ENCODE data around the gene DNAH10.
"Not testable (repeated sequence)": the region's sequence is repeated elsewhere in the genome, so short reads cannot be mapped to it uniquely, and the experiment has no call there.

The DNAH10 gene

DNA sequence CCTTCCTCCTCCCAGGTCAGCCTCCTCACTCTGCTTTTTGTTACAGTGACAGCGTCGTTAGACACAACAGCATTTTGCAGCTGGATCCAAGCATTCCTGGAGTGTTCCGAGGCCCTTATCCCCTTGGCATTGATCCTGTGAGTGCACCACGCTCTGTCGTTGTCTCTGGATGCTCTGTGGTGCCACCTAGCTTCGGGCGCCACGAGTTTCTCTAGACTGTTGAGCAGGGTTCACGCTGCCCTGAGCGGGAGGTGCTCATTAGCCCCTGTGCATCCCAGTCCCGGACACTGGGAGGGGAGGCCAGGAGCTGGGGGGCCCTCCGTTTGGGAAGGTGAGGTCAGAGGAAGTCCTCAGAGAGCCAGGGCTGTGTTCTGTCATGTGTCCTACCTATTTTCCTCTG lies 17.3 kb upstream of the DNAH10 start:
- DNase-seq (ENCODE audit: low read depth in 3 of 3) = no peak

DNA sequence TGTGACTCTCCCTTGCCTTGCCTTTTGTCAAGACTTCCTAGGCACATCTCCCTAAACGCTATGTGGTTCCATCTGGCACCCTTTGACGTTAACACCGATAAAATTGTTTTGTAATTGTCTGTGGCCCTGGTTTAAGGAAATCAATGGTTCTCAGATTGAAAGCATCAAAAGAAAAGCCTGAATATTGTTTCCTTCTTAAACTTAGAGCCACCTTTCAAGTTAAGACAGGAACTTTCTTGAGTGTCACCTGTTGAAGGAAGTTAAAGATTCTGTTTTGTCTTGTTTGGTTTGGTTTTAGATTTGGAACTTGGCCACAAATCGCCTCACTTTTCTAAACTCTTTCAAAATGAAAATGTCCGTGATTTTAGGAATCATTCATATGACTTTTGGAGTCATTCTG lies 14.8 kb upstream of the DNAH10 start:
- DNase-seq (ENCODE audit: low read depth in 3 of 3) = no peak

GRCh38 chr12:123748161-123748560 lies 13.9 kb upstream of the DNAH10 start:
- no peak for DNase-seq (ENCODE audit: low read depth in 3 of 3)

DNA sequence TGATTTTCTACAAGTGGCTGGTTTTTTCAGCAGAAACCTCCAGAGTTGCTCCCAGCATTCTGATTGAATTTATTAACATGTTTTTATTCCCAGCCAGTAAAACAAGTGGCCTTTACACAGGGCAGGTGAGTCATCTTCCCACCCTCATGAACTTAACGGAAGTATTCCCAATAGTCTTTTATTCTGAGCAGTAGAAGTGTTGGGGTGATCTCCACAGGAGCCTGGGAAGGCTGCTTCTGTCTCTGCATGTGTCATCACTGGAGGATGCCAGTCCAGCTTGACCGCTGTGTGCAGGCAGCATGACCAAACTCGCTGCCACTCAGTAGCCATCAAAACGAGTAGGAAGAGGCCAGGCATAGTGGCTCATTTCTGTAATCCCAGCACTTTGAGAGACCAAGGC lies 13.4 kb upstream of the DNAH10 start:
- no peak for DNase-seq (ENCODE audit: low read depth in 3 of 3)

DNA sequence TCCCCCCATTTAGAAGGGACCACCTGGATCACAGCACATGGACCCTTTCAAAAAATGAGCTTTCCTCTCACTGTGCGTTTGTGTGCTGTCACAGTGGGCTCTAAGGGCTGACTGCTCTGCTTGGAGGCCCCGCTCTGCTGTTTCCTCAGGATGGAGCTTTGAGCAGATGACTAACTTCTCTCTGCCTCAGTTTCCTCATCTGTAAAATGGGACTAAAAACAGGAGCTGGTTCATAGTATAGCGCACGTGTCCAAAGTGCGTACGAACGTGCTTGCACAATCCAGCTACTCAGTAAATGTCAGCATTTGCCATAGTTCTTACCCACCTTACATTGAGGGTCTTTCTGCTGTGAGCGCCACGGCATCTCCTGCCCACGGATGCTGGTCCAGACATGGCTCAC lies 12.7 kb upstream of the DNAH10 start:
- no peak for DNase-seq (ENCODE audit: low read depth in 3 of 3)

GRCh38 chr12:123750159-123750656 lies 11.9 kb upstream of the DNAH10 start:
- DNase-seq (ENCODE audit: low read depth in 3 of 3) = no peak

DNA sequence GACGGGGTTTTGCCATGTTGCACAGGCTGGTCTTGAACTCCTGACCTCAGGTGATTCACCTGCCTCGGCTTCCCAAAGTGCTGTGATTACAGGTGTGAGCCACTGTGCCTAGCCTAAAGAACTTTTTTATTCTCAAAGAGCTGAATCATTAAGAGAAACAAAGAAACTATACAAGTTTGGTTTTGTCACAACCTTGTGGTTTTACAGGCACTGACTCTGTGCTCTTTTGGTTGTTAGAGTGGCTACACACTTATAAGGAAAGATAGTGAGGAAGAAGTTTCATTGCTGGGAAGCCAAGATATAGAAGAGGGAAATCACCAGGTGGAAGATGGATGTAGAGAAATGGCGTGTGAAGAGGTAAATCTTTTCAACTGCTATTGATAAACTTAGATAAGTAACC lies 10.1 kb upstream of the DNAH10 start:
- no peak for DNase-seq (ENCODE audit: low read depth in 3 of 3)

DNA sequence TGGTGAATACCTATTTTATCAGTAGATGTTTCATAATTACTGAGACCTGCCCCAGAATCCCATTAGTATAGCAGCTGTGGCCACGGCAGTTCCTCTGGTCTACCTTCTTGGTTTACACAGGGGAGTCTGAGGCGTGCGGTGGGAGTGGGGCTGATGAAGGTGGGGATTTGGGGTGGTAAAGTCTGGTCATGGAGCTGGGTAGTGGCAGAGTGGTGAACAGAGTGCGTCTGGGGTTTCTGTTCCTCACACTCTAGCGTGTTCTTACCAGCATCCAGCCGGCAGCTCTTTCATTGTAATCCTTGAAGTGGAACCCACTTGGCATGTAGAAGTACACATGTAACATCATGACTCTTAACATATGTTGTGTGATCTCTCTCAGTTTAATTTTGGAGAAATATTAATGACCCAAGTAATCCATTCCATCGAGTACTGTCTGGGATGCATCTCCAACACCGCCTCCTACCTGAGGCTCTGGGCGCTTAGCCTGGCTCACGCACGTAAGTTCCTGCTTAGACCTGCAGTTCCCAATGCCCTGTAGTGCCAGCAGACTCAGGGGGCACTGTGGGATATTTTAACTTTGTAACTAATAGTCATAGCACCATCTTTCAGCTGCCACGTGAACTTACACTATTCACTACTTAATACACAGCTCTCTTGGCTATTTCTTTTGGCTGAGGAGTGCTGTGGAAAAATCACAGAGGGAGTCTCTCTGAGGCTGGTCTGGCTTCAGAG lies 7.9 kb upstream of the DNAH10 start:
- DNase-seq (ENCODE audit: low read depth in 3 of 3) = no peak

GRCh38 chr12:123757561-123757960 lies 4.5 kb upstream of the DNAH10 start:
- DNase-seq (ENCODE audit: low read depth in 3 of 3) = no peak

GRCh38 chr12:123760267-123760938 lies 1.7 kb upstream of the DNAH10 start:
- DNase-seq (ENCODE audit: low read depth in 3 of 3) = no peak

DNA sequence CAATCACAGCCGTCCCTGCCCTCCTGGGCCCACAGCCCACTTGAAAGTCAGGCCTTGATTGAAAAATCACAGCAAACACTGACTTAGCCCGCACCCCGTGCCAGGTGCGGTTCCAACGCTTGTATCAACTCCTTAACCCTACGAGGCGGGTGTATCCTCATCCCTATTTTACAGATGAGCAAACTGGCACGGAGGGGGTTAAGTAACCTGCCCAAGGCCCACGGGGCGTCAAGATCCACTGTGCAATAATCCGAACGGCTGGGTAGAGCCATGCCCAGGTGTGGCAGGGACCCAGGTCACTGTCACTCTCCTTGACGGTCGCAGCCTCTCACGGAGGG lies 583 bp downstream of the DNAH10 start:
- no peak for DNase-seq (ENCODE audit: low read depth in 3 of 3)

DNA sequence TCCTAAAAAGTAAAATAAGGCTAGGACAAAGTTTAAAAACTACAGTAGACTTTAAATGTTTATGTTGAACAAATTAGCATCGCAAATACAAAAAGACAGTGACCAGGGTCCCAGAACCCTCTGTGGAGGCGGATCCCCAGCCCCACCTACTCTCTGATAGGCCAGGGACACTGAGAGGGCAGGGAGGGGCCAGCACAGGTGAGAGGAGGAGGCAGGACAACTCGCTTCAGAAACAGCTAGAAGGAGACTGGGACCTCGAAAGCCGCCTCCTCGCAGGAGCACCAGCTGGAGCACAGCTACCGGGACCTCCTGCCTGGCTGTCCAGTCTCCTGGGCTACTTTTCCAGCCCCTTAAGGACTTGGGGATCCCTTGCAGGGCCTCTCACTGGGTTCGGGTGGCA lies 992 bp downstream of the DNAH10 start:
- DNase-seq (ENCODE audit: low read depth in 3 of 3) = no peak

DNA sequence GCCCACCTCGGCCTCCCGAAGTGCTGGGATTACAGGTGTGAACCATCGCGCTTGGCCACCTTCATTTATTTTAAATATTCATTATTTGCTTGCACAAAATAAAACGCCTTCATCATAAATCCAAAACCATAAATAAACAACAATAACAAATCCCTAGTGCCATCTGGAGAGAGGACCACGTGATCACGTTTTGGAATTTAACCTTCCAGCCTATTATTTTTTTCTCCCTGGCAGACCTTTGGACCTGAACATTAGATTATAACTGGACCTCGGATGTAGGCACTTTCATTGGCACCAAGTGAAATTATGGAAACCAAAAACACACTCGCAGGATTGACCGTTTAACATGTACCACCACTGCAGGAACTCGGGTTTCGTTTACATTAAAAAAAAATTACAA lies 2.0 kb downstream of the DNAH10 start:
- no peak for DNase-seq (ENCODE audit: low read depth in 3 of 3)

DNA sequence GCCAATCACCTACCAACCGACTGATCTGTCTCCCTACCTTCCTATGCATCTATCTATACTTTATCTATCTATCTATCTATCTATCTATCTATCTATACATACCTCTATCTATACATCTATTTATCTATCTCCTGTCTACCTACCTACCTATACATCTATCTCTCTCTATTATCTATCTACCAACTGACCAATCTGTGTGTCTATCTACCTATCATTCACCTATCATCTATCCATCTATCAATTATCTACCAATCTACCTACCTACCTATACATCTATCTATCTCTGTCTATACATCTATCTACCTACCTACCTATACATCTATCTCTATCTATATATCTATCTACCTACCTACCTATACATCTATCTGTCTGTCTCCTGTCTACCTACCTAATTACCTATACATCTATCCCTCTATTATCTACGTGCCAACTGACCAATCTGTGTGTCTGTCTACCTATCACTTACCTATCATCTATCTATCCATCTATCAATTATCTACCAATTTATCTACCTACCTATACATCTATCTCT lies 3.5 kb downstream of the DNAH10 start:
- no peak for DNase-seq (ENCODE audit: low read depth in 3 of 3)

- no peak for DNase-seq (ENCODE audit: low read depth in 3 of 3)
Measured at GRCh38 chr12:123767613-123768012, 5.5 kb downstream of the DNAH10 start.

GRCh38 chr12:123771261-123771660 lies 9.2 kb downstream of the DNAH10 start:
- DNase-seq (ENCODE audit: low read depth in 3 of 3) = no peak

DNA sequence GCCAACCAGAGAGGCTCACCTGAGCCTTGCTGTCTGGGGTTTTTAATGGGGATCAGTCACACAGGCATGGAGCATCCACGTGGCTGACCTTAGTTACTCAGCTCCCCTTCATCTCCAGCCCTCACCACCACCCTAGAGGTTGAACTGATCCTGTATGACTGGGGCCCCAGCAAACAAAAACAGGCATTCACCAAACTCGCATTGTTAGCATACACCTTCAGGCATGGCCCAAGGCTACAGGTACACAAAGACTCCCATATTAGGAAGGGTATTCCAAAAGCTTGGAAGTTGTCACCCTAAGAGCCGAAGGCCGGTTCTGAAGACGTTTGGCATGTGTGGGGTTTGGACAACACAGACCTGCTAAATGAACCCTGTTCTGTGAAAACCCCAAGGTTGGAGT lies 10.0 kb downstream of the DNAH10 start:
- no peak for DNase-seq (ENCODE audit: low read depth in 3 of 3)

- no peak for DNase-seq (ENCODE audit: low read depth in 3 of 3)
Measured at GRCh38 chr12:123773375-123773774, 11.3 kb downstream of the DNAH10 start.

DNA sequence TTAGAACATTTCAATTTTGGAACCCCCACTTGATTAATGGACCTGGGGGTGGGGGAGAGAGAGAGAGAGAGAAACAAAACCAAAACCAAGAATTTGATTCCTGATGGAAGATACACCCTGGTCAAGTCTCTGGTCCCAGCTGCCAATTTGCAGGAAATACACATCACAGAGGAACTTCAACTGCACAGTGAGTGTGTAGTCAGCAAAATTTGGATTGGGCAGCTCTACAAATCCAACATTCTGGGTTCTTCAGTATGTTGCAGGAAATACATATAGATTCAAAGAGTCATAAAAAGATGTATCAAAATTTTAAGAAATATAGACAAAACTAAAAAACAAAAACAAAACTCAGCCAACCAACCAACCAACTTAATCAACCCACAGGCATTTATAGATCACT lies 17.4 kb downstream of the DNAH10 start:
- no peak for DNase-seq (ENCODE audit: low read depth in 3 of 3)

GRCh38 chr12:123782997-123783792 lies 21.1 kb downstream of the DNAH10 start:
- DNase-seq (ENCODE audit: low read depth in 3 of 3) = no peak

GRCh38 chr12:123787466-123787865 lies 25.4 kb downstream of the DNAH10 start:
- DNase-seq (ENCODE audit: low read depth in 3 of 3) = no peak

DNA sequence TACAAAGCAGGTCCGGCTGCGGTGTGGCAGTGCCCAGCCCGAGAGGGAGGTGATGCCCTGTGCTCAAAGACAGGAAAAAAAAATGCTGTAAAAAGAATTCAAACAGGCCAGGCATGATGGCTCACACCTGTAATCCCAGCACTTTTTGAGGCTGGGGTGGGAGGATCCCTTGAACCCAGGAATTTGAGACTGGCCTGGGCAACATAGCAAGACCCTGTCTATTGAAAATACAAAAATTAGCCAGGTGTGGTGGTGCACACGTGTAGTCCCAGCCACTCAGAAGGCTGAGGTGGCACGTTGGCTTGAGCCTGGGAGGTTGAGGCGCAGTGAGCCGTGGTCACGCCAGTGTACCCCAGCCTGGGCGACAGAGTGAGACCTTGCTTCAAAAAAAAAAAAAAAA lies 26.4 kb downstream of the DNAH10 start:
- DNase-seq (ENCODE audit: low read depth in 3 of 3) = no peak

DNA sequence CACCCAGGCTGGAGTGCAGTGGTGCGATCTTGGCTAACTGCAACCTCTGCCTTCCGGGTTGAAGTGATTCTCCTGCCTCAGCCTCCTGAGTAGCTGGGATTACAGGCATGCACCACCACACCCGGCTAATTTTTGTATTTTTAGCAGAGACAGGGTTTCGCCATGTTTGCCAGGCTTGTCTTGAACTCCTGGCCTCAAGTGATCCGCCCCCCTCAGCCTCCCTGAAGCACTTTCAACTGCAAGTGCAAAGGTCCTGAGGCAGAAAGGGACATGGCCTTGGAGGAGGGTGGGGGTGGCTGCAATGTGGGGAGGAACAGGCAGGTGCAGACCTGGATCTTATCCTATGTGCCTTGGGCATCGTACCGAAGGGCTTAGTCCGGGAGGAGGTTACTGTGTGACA lies 27.3 kb downstream of the DNAH10 start:
- DNase-seq (ENCODE audit: low read depth in 3 of 3) = not testable (repeated sequence)

All from stimulated activated CD4-positive, alpha-beta T cell treated with anti-CD3 and anti-CD28 coated beads, TNF-alpha, amount 100 ng/mL, for 4 hours (primary cell).